NCI-H1417 (cell line): ENCODE data around the gene TIMM9.
A peak's percentile ranks its signal among the peaks of the same experiment; 100 is the strongest.
"Not testable (repeated sequence)": the region's sequence is repeated elsewhere in the genome, so short reads cannot be mapped to it uniquely, and the experiment has no call there.

Experiments used
- DNase-seq, 3 experiments: peaks; one replicate each; lab custom pipeline; 2025; lab: John Stamatoyannopoulos, UW

TIMM9 gene, protein sequence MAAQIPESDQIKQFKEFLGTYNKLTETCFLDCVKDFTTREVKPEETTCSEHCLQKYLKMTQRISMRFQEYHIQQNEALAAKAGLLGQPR

DNA sequence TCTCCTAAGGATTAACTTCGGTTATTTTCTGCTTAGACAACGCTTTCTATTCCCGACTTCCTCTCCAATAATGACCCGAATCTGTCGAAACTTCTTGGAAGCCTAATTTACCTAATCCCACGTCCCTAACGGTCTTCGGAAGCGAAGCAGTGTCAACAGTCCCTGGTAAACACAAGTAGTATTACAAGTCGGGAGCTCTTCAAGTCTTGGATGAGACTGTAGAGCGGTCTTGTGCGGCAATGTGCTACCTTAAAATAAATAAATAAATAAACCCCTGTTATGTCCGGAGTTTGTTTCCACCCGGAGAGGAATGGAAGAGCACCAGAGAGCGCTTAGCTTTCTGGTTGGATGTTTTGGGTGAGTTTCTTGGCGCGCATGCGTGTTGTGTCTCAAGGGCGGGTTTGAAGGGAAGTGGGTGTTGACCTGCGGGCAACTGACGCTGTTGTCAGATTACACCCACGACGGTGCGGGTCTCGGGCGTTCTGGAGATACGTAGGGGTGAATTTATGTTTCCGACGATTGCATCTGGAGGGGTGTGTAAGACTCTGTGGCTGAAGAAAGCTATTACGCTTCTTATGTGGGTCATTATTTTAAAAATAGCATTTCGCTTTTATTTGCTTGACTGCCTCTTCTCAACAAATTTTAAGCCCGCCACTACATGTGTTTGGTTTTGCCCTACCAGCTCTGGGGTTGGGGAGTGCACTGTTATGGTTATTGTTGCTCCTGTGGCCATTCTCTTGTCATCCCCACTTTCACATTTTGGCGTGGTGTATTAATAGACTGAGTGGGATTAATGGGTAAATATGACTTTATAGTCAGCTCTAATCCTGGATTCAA, at the start of gene TIMM9, which contains the start of gene KIAA0586:
Gene TIMM9, minus strand, starts transcription at position 251 of the 837 bp plus-strand sequence. CDS start 15,586 bp downstream, outside the sequence.
Gene KIAA0586, plus strand, starts transcription at position 439 of the 837 bp plus-strand sequence. CDS start 546 bp downstream, outside the sequence.
- peak; percentile 98 to 100 (median 99) for DNase-seq

GRCh38 chr14:58476320-58476719, 49.0 kb upstream of the TIMM9 start:
- DNase-seq: no peak

DNA sequence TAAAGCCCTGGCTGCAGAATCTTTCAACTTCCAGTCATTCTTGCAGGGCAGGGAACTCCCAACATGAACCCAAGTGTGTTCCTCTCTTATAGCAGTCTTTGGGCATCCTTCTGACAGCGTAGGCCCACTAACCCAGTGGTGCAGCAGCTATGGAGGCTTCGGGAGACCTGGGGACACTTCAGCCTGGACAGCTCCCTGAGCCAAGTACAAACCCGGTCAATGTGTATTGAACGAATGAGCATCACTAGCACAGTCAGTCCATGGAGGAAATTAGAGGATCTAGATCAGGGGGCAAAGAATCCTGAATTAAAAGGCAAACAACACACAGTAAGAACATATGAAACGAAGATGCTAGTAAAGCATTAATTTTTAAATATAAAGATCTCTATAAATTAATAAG, 42.0 kb upstream of the TIMM9 start:
- no peak for DNase-seq

GRCh38 chr14:58467575-58467974, 40.2 kb upstream of the TIMM9 start:
- DNase-seq: no peak

GRCh38 chr14:58466459-58466858, 39.1 kb upstream of the TIMM9 start:
- no peak for DNase-seq

GRCh38 chr14:58465421-58465820, 38.1 kb upstream of the TIMM9 start:
- peak in 1 of 3 experiments; percentile 5 for DNase-seq

GRCh38 chr14:58464652-58465051, 37.3 kb upstream of the TIMM9 start:
- DNase-seq: no peak

DNA sequence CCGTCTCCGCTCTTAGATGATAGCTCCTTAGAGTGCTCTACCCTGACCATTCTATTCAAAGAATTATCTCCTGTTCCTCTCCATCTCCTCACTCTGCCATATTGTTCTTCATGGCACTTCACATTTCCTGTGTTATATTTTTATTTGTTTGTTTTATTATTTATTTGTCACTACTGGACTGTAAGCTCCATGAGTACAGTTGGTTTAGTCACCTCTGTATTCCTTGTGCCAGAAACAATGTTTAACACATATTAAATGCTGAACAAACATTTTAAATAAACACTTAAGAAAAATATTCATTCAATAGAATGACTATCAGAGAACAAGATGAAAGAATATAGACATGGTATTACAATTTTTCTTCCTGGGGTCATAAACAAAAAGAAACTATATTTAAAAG, 35.8 kb upstream of the TIMM9 start:
- DNase-seq: no peak

GRCh38 chr14:58460772-58461171, 33.4 kb upstream of the TIMM9 start:
- DNase-seq: no peak

- DNase-seq: peak in 1 of 3 experiments; percentile 8
Observed at GRCh38 chr14:58455593-58456265, 28.4 kb upstream of the TIMM9 start.

DNA sequence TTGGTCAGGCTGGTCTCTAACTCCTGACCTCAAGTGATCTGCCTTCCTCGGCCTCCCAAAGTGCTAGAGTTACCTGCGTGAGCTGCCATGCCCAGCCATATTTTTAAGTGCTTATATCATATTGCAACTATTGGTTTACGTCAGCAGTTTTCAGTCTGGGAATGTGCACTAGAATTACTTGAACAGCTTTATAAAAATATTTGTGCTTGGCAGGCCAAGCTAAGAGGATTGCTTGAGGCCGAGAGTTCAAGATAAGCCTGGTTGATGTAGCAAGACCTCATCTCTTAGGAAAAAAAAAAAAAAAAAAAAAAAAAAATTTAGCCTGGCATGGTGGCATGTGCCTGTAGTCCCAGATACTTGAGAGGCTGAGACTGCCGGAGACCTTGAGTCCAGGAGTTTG, 17.3 kb upstream of the TIMM9 start:
- DNase-seq: no peak

GRCh38 chr14:58439476-58439875, 12.1 kb upstream of the TIMM9 start:
- DNase-seq: no peak

DNA sequence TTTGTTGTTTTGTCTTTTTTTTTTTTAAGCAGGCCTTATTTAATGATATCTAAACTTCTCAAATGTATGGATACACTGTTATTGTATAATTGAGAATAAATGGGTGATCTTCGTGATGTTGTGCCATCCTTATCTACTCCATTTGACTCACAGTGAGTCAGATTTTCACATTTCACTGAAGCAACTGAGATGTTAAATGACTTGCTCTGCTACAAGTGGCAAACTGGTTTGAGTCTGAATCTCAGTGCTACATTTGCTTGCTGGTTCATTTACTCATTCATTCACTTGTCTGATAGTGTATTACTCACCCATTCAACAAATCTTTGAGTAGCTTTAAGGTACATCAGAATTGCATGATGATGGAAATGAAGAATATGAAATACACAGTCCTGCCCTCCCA, 2.8 kb upstream of the TIMM9 start:
- DNase-seq: no peak

DNA sequence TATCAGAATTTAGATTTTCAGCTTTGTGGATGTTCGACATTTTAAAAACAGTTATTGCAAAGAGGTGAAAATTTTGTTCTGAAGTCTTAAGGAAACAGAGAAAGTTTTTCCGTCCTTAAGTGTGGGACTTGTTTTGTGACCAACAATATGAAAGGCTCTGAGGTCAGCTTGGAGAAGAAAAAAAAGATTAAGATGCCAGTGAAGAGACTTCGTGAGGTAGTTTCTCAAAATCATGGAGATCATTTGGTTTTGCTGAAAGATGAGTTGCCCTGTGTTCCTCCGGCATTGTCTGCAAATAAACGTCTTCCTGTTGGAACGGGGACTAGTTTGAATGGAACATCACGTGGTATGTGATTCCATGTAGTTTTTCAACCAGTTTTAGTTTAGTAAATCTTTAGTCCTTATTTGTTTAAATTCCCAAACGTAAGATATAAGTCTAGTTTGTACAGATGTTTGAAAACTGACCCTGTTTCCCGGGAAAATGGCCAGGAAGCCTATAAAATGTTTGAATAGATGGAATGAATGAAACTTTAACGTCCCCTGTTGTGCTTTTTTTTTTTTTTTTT, 870 bp upstream of the TIMM9 start:
- peak; percentile 59 to 78 (median 64) for DNase-seq

DNA sequence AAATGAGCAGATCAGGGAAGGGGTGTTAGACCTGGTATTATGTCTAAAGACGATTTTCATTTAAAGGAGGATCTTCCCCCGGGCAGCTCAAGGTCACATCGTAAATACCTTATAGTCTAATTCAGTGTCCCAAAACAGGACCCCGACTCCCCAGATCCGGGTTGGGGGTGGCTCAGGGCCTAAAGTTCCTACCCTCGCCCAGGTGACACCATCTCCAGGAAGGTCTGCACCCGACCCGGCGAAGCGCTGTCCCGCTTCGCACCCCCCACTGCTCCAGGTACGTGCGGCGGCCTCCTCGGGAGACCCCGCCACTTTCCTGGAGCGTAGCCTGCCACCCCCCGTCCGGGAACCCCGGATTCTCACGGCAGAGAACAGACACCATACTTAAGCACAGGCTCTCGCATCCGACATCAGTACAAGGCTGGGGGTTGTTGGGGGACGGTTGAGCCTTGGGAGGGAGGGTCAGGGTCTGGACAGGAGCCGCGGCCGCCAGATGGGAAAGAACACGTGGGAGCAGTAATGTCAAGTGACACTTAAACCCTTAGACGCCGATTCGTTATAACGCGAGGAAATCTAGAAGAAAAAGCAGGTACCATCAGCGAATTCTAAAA, 556 bp downstream of the TIMM9 start:
- peak; percentile 67 to 96 (median 90) for DNase-seq

- not testable (repeated sequence) for DNase-seq
Observed at GRCh38 chr14:58416934-58417333, 10.4 kb downstream of the TIMM9 start.

GRCh38 chr14:58415636-58416547, 11.4 kb downstream of the TIMM9 start:
- no peak for DNase-seq

GRCh38 chr14:58414845-58415244, 12.5 kb downstream of the TIMM9 start:
- no peak for DNase-seq

- no peak for DNase-seq
Observed at GRCh38 chr14:58408681-58409215, 18.6 kb downstream of the TIMM9 start.

- DNase-seq: peak in 1 of 3 experiments; percentile 23
Observed at GRCh38 chr14:58401587-58401986, 25.7 kb downstream of the TIMM9 start.

GRCh38 chr14:58398895-58399294, 28.4 kb downstream of the TIMM9 start:
- DNase-seq: no peak
